HEK293 (cell line): ENCODE data around the gene WDR89.

Experiments
- SP2 ChIP-seq: fragments of 450-650 bp; formaldehyde crosslinking; IDR thresholded peaks from 2 replicates; pipeline ENCODE4 v1.5.1; 2016; ENCODE audit warnings: missing biosample characterization, missing genetic modification characterization
- ZNF175 ChIP-seq: fragments of 450-650 bp; formaldehyde crosslinking; IDR thresholded peaks from 2 replicates; pipeline ENCODE4 v1.5.1; 2016; ENCODE audit warnings: missing biosample characterization, missing genetic modification characterization
- ZNF76 ChIP-seq: fragments of 450-650 bp; formaldehyde crosslinking; IDR thresholded peaks from 2 replicates; pipeline ENCODE4; 2016; ENCODE audit warnings: low read depth, missing biosample characterization, missing genetic modification characterization, borderline replicate concordance
- TF ChIP-seq, protein P1 (sequence below): fragments of 450-650 bp; formaldehyde crosslinking; IDR thresholded peaks from 2 replicates; pipeline ENCODE4 v1.5.1; 2016; ENCODE audit warnings: missing biosample characterization, missing genetic modification characterization

DNA sequence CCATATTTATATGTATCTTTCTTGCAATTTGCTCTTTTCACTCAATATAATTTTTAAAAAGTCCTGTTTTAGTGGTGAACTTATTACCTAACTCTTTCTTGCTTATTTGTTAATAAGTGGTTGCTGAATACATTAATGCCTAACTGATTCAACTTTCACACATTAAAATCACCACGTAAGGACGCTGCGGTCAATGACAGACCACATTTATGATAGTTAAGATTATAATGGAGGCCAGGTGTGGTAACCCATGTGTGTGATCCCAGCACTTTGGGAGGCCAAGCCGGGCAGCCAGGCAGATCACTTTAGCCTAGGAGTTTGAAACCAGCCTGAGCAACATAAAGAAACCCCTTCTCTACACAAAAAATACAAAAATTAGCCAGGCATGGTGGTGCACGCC is 37.0 kb downstream of the WDR89 start:
- no peak for TF ChIP-seq SP2 (tag by site-specific recombination)
- TF ChIP-seq, protein P1, sequence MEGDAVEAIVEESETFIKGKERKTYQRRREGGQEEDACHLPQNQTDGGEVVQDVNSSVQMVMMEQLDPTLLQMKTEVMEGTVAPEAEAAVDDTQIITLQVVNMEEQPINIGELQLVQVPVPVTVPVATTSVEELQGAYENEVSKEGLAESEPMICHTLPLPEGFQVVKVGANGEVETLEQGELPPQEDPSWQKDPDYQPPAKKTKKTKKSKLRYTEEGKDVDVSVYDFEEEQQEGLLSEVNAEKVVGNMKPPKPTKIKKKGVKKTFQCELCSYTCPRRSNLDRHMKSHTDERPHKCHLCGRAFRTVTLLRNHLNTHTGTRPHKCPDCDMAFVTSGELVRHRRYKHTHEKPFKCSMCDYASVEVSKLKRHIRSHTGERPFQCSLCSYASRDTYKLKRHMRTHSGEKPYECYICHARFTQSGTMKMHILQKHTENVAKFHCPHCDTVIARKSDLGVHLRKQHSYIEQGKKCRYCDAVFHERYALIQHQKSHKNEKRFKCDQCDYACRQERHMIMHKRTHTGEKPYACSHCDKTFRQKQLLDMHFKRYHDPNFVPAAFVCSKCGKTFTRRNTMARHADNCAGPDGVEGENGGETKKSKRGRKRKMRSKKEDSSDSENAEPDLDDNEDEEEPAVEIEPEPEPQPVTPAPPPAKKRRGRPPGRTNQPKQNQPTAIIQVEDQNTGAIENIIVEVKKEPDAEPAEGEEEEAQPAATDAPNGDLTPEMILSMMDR: no peak
- no peak for TF ChIP-seq ZNF175 (tag by site-specific recombination)
- no peak for TF ChIP-seq ZNF76 (tag by site-specific recombination)
